Measurements from ENCODE around the gene HSD17B14. TPM values are rescaled to one million over a fixed set of nuclear protein-coding genes. Genes with fewer than 3 reads are reported as not detected.

Gene HSD17B14
- total RNA-seq, 2 experiments from 2014 or later = 0.93 to 1.3 TPM

DNA sequence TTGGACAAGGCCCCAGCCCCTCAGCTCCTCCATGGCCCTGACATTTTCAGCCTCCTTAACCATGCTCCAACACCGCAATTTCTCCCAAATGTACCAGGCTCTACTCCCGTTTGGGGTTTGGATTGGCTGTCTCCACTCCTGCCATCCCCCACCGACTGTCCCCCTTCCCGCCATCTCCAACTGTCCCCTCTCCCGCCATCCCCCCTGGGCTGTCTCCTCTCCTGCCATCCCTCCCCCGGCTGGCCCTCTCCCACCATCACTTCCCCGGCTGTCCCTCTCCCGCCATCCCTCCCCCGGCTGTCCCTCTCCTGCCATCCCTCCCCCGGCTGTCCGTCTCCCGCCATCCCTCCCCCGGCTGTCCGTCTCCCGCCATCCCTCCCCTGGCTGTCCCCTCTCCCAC is 30.8 kb downstream of the HSD17B14 start:
- Histone ChIP-seq H3K27ac (ENCODE audit: low read depth in 1 of 2, low read length in 2 of 2) (no peak overlapping the region), H3K36me3 (ENCODE audit: insufficient read depth, low read length) (peaks cover 5% of the 10 kb centered on the region), H3K27me3 (ENCODE audit: control insufficient read depth in 1 of 2, insufficient read depth in 2 of 2, low read length in 2 of 2) (no peaks in the 10 kb centered on the region), H3K4me3 (ENCODE audit: low read length) (no peak overlapping the region), H3K9me3 (ENCODE audit: control insufficient read depth in 1 of 2, insufficient read depth in 1 of 2, low read length in 2 of 2) (no peaks in the 10 kb centered on the region), H3K4me1 (ENCODE audit: insufficient read depth, low read length) (peaks cover 18% of the 10 kb centered on the region)
- ChIA-PET CTCF (no interaction called here), POLR2A (no interaction called here)
- Mint-ChIP-seq H3K4me1 (ENCODE audit: low read depth) (peaks cover 23% of the 10 kb centered on the region), H3K27ac (no peak overlapping the region), H3K4me3 (no peak overlapping the region), H3K27me3 (no peaks in the 10 kb centered on the region), H3K9me3 (no peaks in the 10 kb centered on the region), H3K36me3 (ENCODE audit: low read depth) (no peaks in the 10 kb centered on the region)
- ATAC-seq (ENCODE audit: poor library complexity) (no peak), DNase-seq (no peak)
- TF ChIP-seq, protein P1, sequence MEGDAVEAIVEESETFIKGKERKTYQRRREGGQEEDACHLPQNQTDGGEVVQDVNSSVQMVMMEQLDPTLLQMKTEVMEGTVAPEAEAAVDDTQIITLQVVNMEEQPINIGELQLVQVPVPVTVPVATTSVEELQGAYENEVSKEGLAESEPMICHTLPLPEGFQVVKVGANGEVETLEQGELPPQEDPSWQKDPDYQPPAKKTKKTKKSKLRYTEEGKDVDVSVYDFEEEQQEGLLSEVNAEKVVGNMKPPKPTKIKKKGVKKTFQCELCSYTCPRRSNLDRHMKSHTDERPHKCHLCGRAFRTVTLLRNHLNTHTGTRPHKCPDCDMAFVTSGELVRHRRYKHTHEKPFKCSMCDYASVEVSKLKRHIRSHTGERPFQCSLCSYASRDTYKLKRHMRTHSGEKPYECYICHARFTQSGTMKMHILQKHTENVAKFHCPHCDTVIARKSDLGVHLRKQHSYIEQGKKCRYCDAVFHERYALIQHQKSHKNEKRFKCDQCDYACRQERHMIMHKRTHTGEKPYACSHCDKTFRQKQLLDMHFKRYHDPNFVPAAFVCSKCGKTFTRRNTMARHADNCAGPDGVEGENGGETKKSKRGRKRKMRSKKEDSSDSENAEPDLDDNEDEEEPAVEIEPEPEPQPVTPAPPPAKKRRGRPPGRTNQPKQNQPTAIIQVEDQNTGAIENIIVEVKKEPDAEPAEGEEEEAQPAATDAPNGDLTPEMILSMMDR (IDR thresholded peaks at IDR 0.05) = no peak
- intact Hi-C loops (cut with DNase I, micrococcal nuclease) = loop anchor here in 1 of 2 experiments (1.0 kb wide), 1 partner anchor 16 kb away; no protein-coding TSS in a partner anchor

DNA sequence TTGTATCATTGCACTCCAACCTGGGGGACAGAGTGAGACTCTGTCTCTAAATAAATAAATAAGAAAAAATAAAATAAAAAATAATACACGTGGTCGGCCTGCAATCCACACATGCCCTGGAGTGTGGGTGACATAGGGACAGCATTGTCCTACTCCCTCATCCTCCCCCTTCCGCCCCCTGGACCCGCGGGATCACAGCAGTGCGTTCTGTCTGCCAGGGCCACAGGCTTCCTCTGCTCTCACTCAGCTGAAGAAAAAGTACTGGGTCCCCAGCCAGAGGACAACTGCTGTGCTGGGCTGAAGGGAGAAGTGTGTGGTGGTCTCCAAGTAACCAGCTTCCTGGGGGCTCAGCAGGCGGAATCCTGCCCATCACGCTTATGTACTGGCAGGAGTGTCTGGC is 31.8 kb downstream of the HSD17B14 start:
- no peaks in the 10 kb centered on the region for H3K9me3 ChIP-seq (ENCODE audit: control insufficient read depth in 1 of 2, insufficient read depth in 1 of 2, low read length in 2 of 2)
- no peaks in the 10 kb centered on the region for H3K36me3 Mint-ChIP-seq (ENCODE audit: low read depth)
- H3K27ac ChIP-seq (ENCODE audit: low read depth in 1 of 2, low read length in 2 of 2) = no peak overlapping the region
- intact Hi-C loops (cut with DNase I, micrococcal nuclease) = no loop called here
- H3K36me3 ChIP-seq (ENCODE audit: insufficient read depth, low read length) = peaks cover 5% of the 10 kb centered on the region
- no peak overlapping the region for H3K4me3 Mint-ChIP-seq
- no peaks in the 10 kb centered on the region for H3K9me3 Mint-ChIP-seq
- H3K27ac Mint-ChIP-seq = no peak overlapping the region
- DNase-seq (no peak), ATAC-seq (ENCODE audit: poor library complexity) (no peak)
- H3K27me3 Mint-ChIP-seq = no peaks in the 10 kb centered on the region
- H3K4me1 Mint-ChIP-seq (ENCODE audit: low read depth) = peaks cover 13% of the 10 kb centered on the region
- H3K4me3 ChIP-seq (ENCODE audit: low read length) = no peak overlapping the region
- ChIA-PET POLR2A (no interaction called here), CTCF (no interaction called here)
- no peaks in the 10 kb centered on the region for H3K27me3 ChIP-seq (ENCODE audit: control insufficient read depth in 1 of 2, insufficient read depth in 2 of 2, low read length in 2 of 2)
- peaks cover 9% of the 10 kb centered on the region for H3K4me1 ChIP-seq (ENCODE audit: insufficient read depth, low read length)
- TF ChIP-seq, protein P1 (IDR thresholded peaks at IDR 0.05) = no peak

DNA sequence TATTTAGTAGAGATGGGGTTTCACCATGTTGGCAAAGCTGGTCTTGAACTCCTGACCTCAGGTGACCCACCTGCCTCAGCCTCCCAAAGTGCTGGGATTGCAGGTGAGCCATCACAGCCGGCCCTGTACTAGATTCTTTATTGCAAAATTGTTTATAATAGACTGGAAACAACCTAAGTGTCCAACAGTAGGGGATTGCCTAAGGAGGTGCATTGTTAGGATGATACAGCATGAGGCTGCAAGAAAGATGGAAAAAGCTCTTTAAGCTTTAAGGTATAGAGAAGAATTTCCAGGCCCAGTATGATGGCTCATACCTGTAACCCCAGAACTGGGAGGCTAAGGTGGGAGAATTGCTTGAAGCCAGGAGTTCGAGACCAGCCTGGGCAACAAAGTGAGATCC is 33.7 kb downstream of the HSD17B14 start:
- Histone ChIP-seq H3K9me3 (ENCODE audit: control insufficient read depth in 1 of 2, insufficient read depth in 1 of 2, low read length in 2 of 2) (no peaks in the 10 kb centered on the region), H3K36me3 (ENCODE audit: insufficient read depth, low read length) (peaks cover 6% of the 10 kb centered on the region), H3K27me3 (ENCODE audit: control insufficient read depth in 1 of 2, insufficient read depth in 2 of 2, low read length in 2 of 2) (no peaks in the 10 kb centered on the region), H3K4me3 (ENCODE audit: low read length) (no peak overlapping the region), H3K4me1 (ENCODE audit: insufficient read depth, low read length) (peaks cover 4% of the 10 kb centered on the region), H3K27ac (ENCODE audit: low read depth in 1 of 2, low read length in 2 of 2) (no peak overlapping the region)
- intact Hi-C loops (cut with DNase I, micrococcal nuclease) = no loop called here
- no peaks in the 10 kb centered on the region for H3K9me3 Mint-ChIP-seq
- no peak overlapping the region for H3K4me3 Mint-ChIP-seq
- POLR2A ChIA-PET = interaction anchor here (1.2 kb wide), 1 partner anchor 161 kb away, joined by 3 read pairs; no protein-coding TSS in a partner anchor
- TF ChIP-seq, protein P1 (IDR thresholded peaks at IDR 0.05) = no peak
- H3K27ac Mint-ChIP-seq = no peak overlapping the region
- H3K36me3 Mint-ChIP-seq (ENCODE audit: low read depth) = no peaks in the 10 kb centered on the region
- no peaks in the 10 kb centered on the region for H3K27me3 Mint-ChIP-seq
- H3K4me1 Mint-ChIP-seq (ENCODE audit: low read depth) = peaks cover 4% of the 10 kb centered on the region
- CTCF ChIA-PET = no interaction called here
- DNase-seq (no peak), ATAC-seq (ENCODE audit: poor library complexity) (no peak)

Measured in CD4-positive, alpha-beta T cell (primary cell).